HepG2 (cell line): ENCODE measurements around the gene USP36. TPM values are rescaled to one million over a fixed set of nuclear protein-coding genes. Genes with fewer than 3 reads are reported as not detected.

Source experiments
- ATAC-seq: fragments of 200-7000 bp; cut with Tn5 transposase; 3 replicates; pipeline ENCODE4 v1.9.1; 2020; ENCODE audit warnings: mild to moderate bottlenecking, moderate library complexity
- BruUV-seq: library from RNA; stranded (reverse); fragments of 400-500 nt; replicated peaks from 2 replicates; lab custom pipeline; 2021; lab: Mats Ljungman, UMichigan
- CTCF ChIA-PET: fragments of 300-600 bp; formaldehyde crosslinking; extraction: SDS; loops from one replicate; lab custom pipeline; 2021; ENCODE audit warnings: low total read pairs, inconsistent platforms, low intra/inter-chr PET ratio; lab: Yijun Ruan, JAX
- POLR2A ChIA-PET: fragments of 350-600 bp; sonication (Branson Sonifier 250); formaldehyde crosslinking; loops from one replicate; lab custom pipeline; 2020; ENCODE audit warnings: antibody characterized with exemption, inconsistent platforms; lab: Yijun Ruan, JAX
- DNase-seq: peaks from one replicate; pipeline ENCODE4 v3.0.0-alpha.2; 2015; ENCODE audit warnings: low spot score
- FAIRE-seq: peaks from 3 replicates; lab custom pipeline; 2011; peaks lifted over from hg19 to GRCh38; lab: Jason Lieb, UNC
- H2AFZ ChIP-seq: one replicate; pipeline ENCODE4 v1.6.1; 2011; ENCODE audit warnings: low read length, inconsistent platforms
- H3K27ac ChIP-seq: fragments of 300-600 bp; 3 replicates; pipeline ENCODE4 v1.8.0; 2011; ENCODE audit warnings: mixed run types, mild to moderate bottlenecking, mixed read lengths, low read length, inconsistent platforms; ENCODE audit not compliant: insufficient read depth; ENCODE audit errors: extremely low read length
- H3K27me3 ChIP-seq, 2 experiments: fragments of 200-600 bp in 1 of 2; 2 replicates in 1 of 2; 3 replicates in 1 of 2; pipeline versions ENCODE4 v1.6.0 to v1.8.0; 2011; ENCODE audit warnings: low read length in 2 of 2, mild to moderate bottlenecking in 2 of 2, moderate library complexity in 2 of 2, inconsistent platforms in 1 of 2; ENCODE audit not compliant: insufficient read depth in 2 of 2, control insufficient read depth in 1 of 2
- H3K36me3 ChIP-seq, 2 experiments: fragments of 200-600 bp in 1 of 2; replicated peaks in 1 of 2; 2 replicates in 1 of 2; 3 replicates in 1 of 2; pipeline versions ENCODE4 v1.5.1 to v1.8.0; 2011; ENCODE audit warnings: low read length in 2 of 2, inconsistent platforms in 1 of 2; ENCODE audit not compliant: insufficient read depth in 2 of 2, control insufficient read depth in 1 of 2
- H3K4me1 ChIP-seq: 2 replicates; pipeline ENCODE4 v1.5.1; 2012; ENCODE audit warnings: low read length, inconsistent platforms; ENCODE audit not compliant: insufficient read depth
- H3K4me2 ChIP-seq: 2 replicates; pipeline ENCODE4 v1.6.0; 2011; ENCODE audit warnings: low read depth, low read length, inconsistent platforms
- H3K4me3 ChIP-seq, 3 experiments: fragments of 200-600 bp in 1 of 3; sonication (generic), shearing (Covaris generic) in 1 of 3; replicated peaks in 1 of 3; 2 replicates each; pipeline ENCODE4 v1.5.1; 2011 to 2016; ENCODE audit warnings: low read length in 3 of 3, inconsistent platforms in 2 of 3, low read depth in 2 of 3, mild to moderate bottlenecking in 2 of 3, control low read depth in 1 of 3, mixed read lengths in 1 of 3; ENCODE audit not compliant: insufficient read depth in 1 of 3
- H3K79me2 ChIP-seq: one replicate; pipeline ENCODE4 v1.6.1; 2011; ENCODE audit warnings: low read length, inconsistent platforms; ENCODE audit not compliant: insufficient read depth
- H3K9ac ChIP-seq: 2 replicates; pipeline ENCODE4 v1.6.0; 2011; ENCODE audit warnings: mild to moderate bottlenecking, low read depth, low read length, inconsistent platforms; ENCODE audit not compliant: insufficient read depth
- H3K9me3 ChIP-seq: 2 replicates; pipeline ENCODE4 v1.5.1; 2012; ENCODE audit warnings: mild to moderate bottlenecking, low read length
- H4K20me1 ChIP-seq: 2 replicates; pipeline ENCODE4 v1.6.0; 2011; ENCODE audit warnings: inconsistent platforms, mild to moderate bottlenecking, low read length, moderate library complexity; ENCODE audit not compliant: insufficient read depth
- BCL6 ChIP-seq: IDR thresholded peaks from 2 replicates; pipeline ENCODE4 v1.6.1; 2016; ENCODE audit warnings: missing genetic modification reagents, missing compliant biosample characterization
- CEBPB ChIP-seq: IDR thresholded peaks from 2 replicates; pipeline ENCODE4 v1.6.1; 2011; ENCODE audit warnings: low read depth, low read length, improper control_type of control experiment, borderline replicate concordance
- CTCF ChIP-seq: sonication (generic); formaldehyde crosslinking; IDR thresholded peaks from 2 replicates; pipeline ENCODE4 v1.5.0; 2020; ENCODE audit warnings: mild to moderate bottlenecking, missing genetic modification reagents, moderate library complexity
- ESRRA ChIP-seq: sonication (generic); formaldehyde crosslinking; IDR thresholded peaks from 2 replicates; pipeline ENCODE4 v1.5.1; 2020; ENCODE audit warnings: mild to moderate bottlenecking, low read depth, missing genetic modification reagents
- FOSL2 ChIP-seq: sonication (generic); formaldehyde crosslinking; IDR thresholded peaks from 2 replicates; pipeline ENCODE4 v1.4.0; 2020; ENCODE audit warnings: missing genetic modification reagents
- MAZ ChIP-seq, 2 experiments: sonication (generic) in 1 of 2; formaldehyde crosslinking in 1 of 2; IDR thresholded peaks; 2 replicates each; pipeline versions ENCODE4 v1.5.0 to v1.6.1; 2012 to 2020; ENCODE audit warnings: low read depth in 2 of 2, mild to moderate bottlenecking in 2 of 2, borderline replicate concordance in 1 of 2, improper control_type of control experiment in 1 of 2, low read length in 1 of 2, missing genetic modification reagents in 1 of 2, moderate library complexity in 1 of 2
- MTA1 ChIP-seq: sonication (generic); formaldehyde crosslinking; IDR thresholded peaks from 2 replicates; pipeline ENCODE4 v1.4.0; 2020; ENCODE audit warnings: missing genetic modification reagents, mild to moderate bottlenecking, borderline replicate concordance
- NRL ChIP-seq: sonication (generic); formaldehyde crosslinking; IDR thresholded peaks from 2 replicates; pipeline ENCODE4 v1.5.0; 2020; ENCODE audit warnings: missing genetic modification reagents, mild to moderate bottlenecking, moderate library complexity, borderline replicate concordance
- SALL1 ChIP-seq: sonication (generic); formaldehyde crosslinking; IDR thresholded peaks from 2 replicates; pipeline ENCODE4 v1.8.0; 2022; ENCODE audit warnings: mild to moderate bottlenecking, missing genetic modification reagents
- SAP130 ChIP-seq: IDR thresholded peaks from 2 replicates; pipeline ENCODE4 v1.6.1; 2016; ENCODE audit warnings: low read depth
- SMC3 ChIP-seq: IDR thresholded peaks from 2 replicates; pipeline ENCODE4 v1.6.1; 2011; ENCODE audit warnings: low read length, improper control_type of control experiment
- SRF ChIP-seq: IDR thresholded peaks from 2 replicates; pipeline ENCODE4 v1.6.1; 2011; ENCODE audit warnings: mild to moderate bottlenecking, low read depth, low read length, moderate library complexity
- STAG1 ChIP-seq: sonication (generic); formaldehyde crosslinking; IDR thresholded peaks from 2 replicates; pipeline ENCODE4 v1.4.0; 2020; ENCODE audit warnings: missing genetic modification reagents
- ZNF24 ChIP-seq: fragments of 450-650 bp; IDR thresholded peaks from 2 replicates; pipeline ENCODE4 v1.6.1; 2017; ENCODE audit warnings: antibody characterized with exemption, mild to moderate bottlenecking
- ZNF263 ChIP-seq: sonication (generic); formaldehyde crosslinking; IDR thresholded peaks from 2 replicates; pipeline ENCODE4 v1.4.0; 2020; ENCODE audit warnings: missing genetic modification reagents
- ZNF264 ChIP-seq: sonication (generic); formaldehyde crosslinking; IDR thresholded peaks from 2 replicates; pipeline ENCODE4 v1.4.0; 2020; ENCODE audit warnings: missing genetic modification reagents
- ZNF460 ChIP-seq: sonication (generic); formaldehyde crosslinking; IDR thresholded peaks from 2 replicates; pipeline ENCODE4 v1.5.1; 2020; ENCODE audit warnings: missing genetic modification reagents, mild to moderate bottlenecking, borderline replicate concordance
- ZNF468 ChIP-seq: sonication (generic); formaldehyde crosslinking; IDR thresholded peaks from 2 replicates; pipeline ENCODE4 v1.8.0; 2022; ENCODE audit warnings: mild to moderate bottlenecking, moderate library complexity, missing genetic modification reagents
- ZNF570 ChIP-seq: sonication (generic); formaldehyde crosslinking; IDR thresholded peaks from 2 replicates; pipeline ENCODE4 v1.4.0; 2020; ENCODE audit warnings: mild to moderate bottlenecking, missing genetic modification reagents, borderline replicate concordance
- ZNF598 ChIP-seq: sonication (generic); formaldehyde crosslinking; IDR thresholded peaks from 2 replicates; pipeline ENCODE4 v1.5.1; 2020; ENCODE audit warnings: mild to moderate bottlenecking, missing genetic modification reagents, borderline replicate concordance
- ZNF772 ChIP-seq: sonication (generic); formaldehyde crosslinking; IDR thresholded peaks from 2 replicates; pipeline ENCODE4 v1.5.0; 2020; ENCODE audit warnings: mild to moderate bottlenecking, missing genetic modification reagents
- ZNF792 ChIP-seq: IDR thresholded peaks from 2 replicates; pipeline ENCODE4 v1.6.1; 2016
- ZNF816 ChIP-seq: sonication (generic); formaldehyde crosslinking; IDR thresholded peaks from 2 replicates; pipeline ENCODE4 v1.8.0; 2022; ENCODE audit warnings: missing genetic modification reagents, mild to moderate bottlenecking, borderline replicate concordance
- WGBS: methylation state at CpG from one replicate; pipeline ENCODE4 v1.1.6; 2017; ENCODE audit warnings: low lambda C conversion rate; 5-methylcytosine and 5-hydroxymethylcytosine counted together
- in situ Hi-C: cut with HindIII; loops from 2 replicates; pipeline ENCODE4 v1.10.0; 2017; ENCODE audit warnings: low pct_unique_long_range_greater_than_20kb; ENCODE audit not compliant: extremely low pct_ligation_motif_present
- intact Hi-C: fragments of 100-400 bp; cut with micrococcal nuclease; formaldehyde crosslinking; loops from one replicate; pipeline ENCODE4 v1.10.0; 2022; ENCODE audit not compliant: unreplicated experiment
- polyA plus RNA-seq, 8 experiments: library from polyadenylated mRNA; depleted of rRNA in 3 of 8; stranded (reverse) in 7 of 8; unstranded in 1 of 8; fragments of >200 nt; fragmentation: Illumina TruSeq in 4 of 8; extraction: Trizol in 4 of 8; gene quantifications; 2 replicates each; pipeline versions ENCODE4 v1.2.1 to v1.2.3, GENCODE V29; 2011 to 2016; ENCODE audit warnings: low read depth in 4 of 8, missing spikeins in 1 of 8, mixed read lengths in 1 of 8; ENCODE audit not compliant: insufficient read depth in 1 of 8
- total RNA-seq, 5 experiments: library from RNA; depleted of rRNA; stranded (reverse); fragments of >200 nt; fragmentation: Illumina TruSeq; extraction: Trizol; gene quantifications; 2 replicates each; pipeline ENCODE4 v1.2.3, GENCODE V29; 2016; ENCODE audit warnings: low read depth in 1 of 5
- TF ChIP-seq, protein P1 (sequence below): IDR thresholded peaks from 2 replicates; pipeline ENCODE4 v1.6.1; 2016; ENCODE audit warnings: missing compliant biosample characterization, missing genetic modification reagents, borderline replicate concordance

USP36 gene
- total and polyA plus RNA-seq, 2 of the 13 experiments (the other 11 are each of a cell fraction or from before 2014, with no cell fraction given), result 29.6 to 45.9 TPM

DNA sequence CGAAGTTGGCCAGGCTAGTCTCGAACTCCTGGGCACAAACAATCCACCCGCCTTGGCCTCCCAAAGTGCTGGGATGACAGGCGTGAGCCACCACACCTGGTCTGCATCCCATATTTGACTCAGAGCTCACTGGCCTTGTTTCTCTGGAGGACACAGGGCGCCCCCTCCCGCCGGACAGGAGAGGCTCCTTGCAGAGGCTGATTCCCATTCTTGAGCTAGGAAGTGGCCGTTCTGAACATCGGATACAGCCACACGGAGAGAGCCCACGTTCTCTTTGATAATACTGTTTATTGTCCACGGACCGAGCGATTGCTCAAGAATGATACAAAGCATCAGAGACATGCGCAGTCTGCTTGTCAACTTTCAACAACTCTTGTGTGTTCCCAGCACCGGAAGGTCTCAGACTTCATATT is 12.1 kb upstream of the USP36 start:
- 51% methylated on average over 12 of the region's 16 CpGs for WGBS
- H3K36me3 ChIP-seq, result 0 out of 5 replicates have a peak, but pooled peaks cover 0 to 5% of the 10 kb centered on the region in 2 experiments
- ChIA-PET POLR2A (interaction anchor here (0.7 to 1.6 kb wide), 6 partner anchors 9 to 356 kb away, joined by 3 to 6 read pairs (median 3); no protein-coding TSS in a partner anchor), CTCF (interaction anchor here (1.3 kb wide), 1 partner anchor 108 kb away, joined by 3 read pairs; no protein-coding TSS in a partner anchor)
- H3K4me1 ChIP-seq, result 0 out of 2 replicates have a peak, but pooled peaks cover 6% of the 10 kb centered on the region
- H4K20me1 ChIP-seq, result no peaks in the 10 kb centered on the region
- intact Hi-C loops, result no loop called here
- in situ Hi-C loops, result no loop called here
- ATAC-seq (peak; percentile 80), FAIRE-seq (peak; percentile 87), DNase-seq (peak; percentile 48)
- no peaks in the 10 kb centered on the region for H3K9me3 ChIP-seq
- no peak overlapping the region for H2AFZ ChIP-seq
- no peak overlapping the region for H3K9ac ChIP-seq
- BruUV-seq, result no TSS peak
- no peaks in the 10 kb centered on the region for H3K27me3 ChIP-seq
- H3K4me3 ChIP-seq, result no peak overlapping the region; a peak in 1 of 6 replicates
- no peak overlapping the region for H3K27ac ChIP-seq
- no peaks in the 10 kb centered on the region for H3K79me2 ChIP-seq
- peak overlapping the region; percentile 21; the same call in 1 of the 2 replicates for H3K4me2 ChIP-seq
- TF ChIP-seq ZNF468 (CRISPR knock-in tag), result no peak
- TF ChIP-seq ZNF263 (CRISPR knock-in tag), result no peak
- TF ChIP-seq ZNF264 (CRISPR knock-in tag), result no peak
- TF ChIP-seq SALL1 (CRISPR knock-in tag), result 0 out of 2 replicates have a peak, but pooled peaks have one; percentile 22
- TF ChIP-seq ZNF792 (CRISPR knock-in tag), result no peak
- TF ChIP-seq STAG1 (CRISPR knock-in tag), result peak; percentile 76
- TF ChIP-seq, protein P1, sequence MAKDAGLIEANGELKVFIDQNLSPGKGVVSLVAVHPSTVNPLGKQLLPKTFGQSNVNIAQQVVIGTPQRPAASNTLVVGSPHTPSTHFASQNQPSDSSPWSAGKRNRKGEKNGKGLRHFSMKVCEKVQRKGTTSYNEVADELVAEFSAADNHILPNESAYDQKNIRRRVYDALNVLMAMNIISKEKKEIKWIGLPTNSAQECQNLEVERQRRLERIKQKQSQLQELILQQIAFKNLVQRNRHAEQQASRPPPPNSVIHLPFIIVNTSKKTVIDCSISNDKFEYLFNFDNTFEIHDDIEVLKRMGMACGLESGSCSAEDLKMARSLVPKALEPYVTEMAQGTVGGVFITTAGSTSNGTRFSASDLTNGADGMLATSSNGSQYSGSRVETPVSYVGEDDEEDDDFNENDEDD (CRISPR knock-in tag), result 0 out of 2 replicates have a peak, but pooled peaks have one; percentile 11
- 0 out of 2 replicates have a peak, but pooled peaks have one; percentile 12 for TF ChIP-seq BCL6
- TF ChIP-seq CTCF (CRISPR knock-in tag), result peak; percentile 88
- 0 out of 2 replicates have a peak, but pooled peaks have one; percentile 42 for TF ChIP-seq CEBPB
- TF ChIP-seq ZNF816 (CRISPR knock-in tag), result no peak
- TF ChIP-seq ZNF772 (CRISPR knock-in tag), result no peak
- peak; percentile 53; the same call in 1 of the 2 replicates for TF ChIP-seq ZNF598 (CRISPR knock-in tag)
- 0 out of 2 replicates have a peak, but pooled peaks have one; percentile 9 for TF ChIP-seq FOSL2 (CRISPR knock-in tag)
- TF ChIP-seq ZNF460, result peak; percentile 92
- 0 out of 2 replicates have a peak, but pooled peaks have one; percentile 60 for TF ChIP-seq NRL
- no peak for TF ChIP-seq ZNF570 (CRISPR knock-in tag)
- no peak for TF ChIP-seq SRF
- peak; percentile 18; the same call in 1 of the 2 replicates for TF ChIP-seq SAP130 (CRISPR knock-in tag)
- no peak for TF ChIP-seq MAZ (IDR thresholded peaks at IDR 0.05; ENCODE audit: borderline replicate concordance, low read depth, low read length)
- TF ChIP-seq MAZ (CRISPR knock-in tag; IDR thresholded peaks at IDR 0.05; ENCODE audit: low read depth), result peak; percentile 49; the same call in 1 of the 2 replicates
- TF ChIP-seq ESRRA (CRISPR knock-in tag), result no peak
- TF ChIP-seq SMC3, result peak; percentile 38; the same call in 1 of the 2 replicates
- TF ChIP-seq MTA1 (CRISPR knock-in tag), result no peak
- TF ChIP-seq ZNF24, result no peak
